ENCODE results near the gene MYO1E.

Gene MYO1E

GRCh38 chr15:59120937-59121336 lies 251.7 kb downstream of the MYO1E start:
- DNase-seq: no peak

GRCh38 chr15:59119625-59120024 lies 253.0 kb downstream of the MYO1E start:
- no peak for DNase-seq

- no peak for DNase-seq
These were observed 255.9 kb downstream of the MYO1E start for GRCh38 chr15:59116771-59117170.

- DNase-seq: no peak
These were observed 256.5 kb downstream of the MYO1E start for GRCh38 chr15:59116141-59116540.

GRCh38 chr15:59115047-59115446 lies 257.6 kb downstream of the MYO1E start:
- DNase-seq: no peak

GRCh38 chr15:59111251-59111650 lies 261.4 kb downstream of the MYO1E start:
- DNase-seq: no peak

- DNase-seq: no peak
These were observed 266.8 kb downstream of the MYO1E start for GRCh38 chr15:59105854-59106253.

GRCh38 chr15:59104912-59105732 lies 267.5 kb downstream of the MYO1E start, which contains the start of gene CCNB2:
TSS of gene CCNB2 (plus strand) at chr15:59105146. CDS start at chr15:59105269, 123 bp downstream.
- peak; percentile 87 to 93 for DNase-seq

- DNase-seq: no peak
These were observed 268.1 kb downstream of the MYO1E start for GRCh38 chr15:59104602-59104911.

GRCh38 chr15:59099162-59099685 lies 273.4 kb downstream of the MYO1E start:
- DNase-seq: no peak

GRCh38 chr15:59096429-59096828 lies 276.2 kb downstream of the MYO1E start:
- no peak for DNase-seq

GRCh38 chr15:59094077-59094476 lies 278.6 kb downstream of the MYO1E start:
- no peak for DNase-seq

- no peak for DNase-seq
These were observed 284.9 kb downstream of the MYO1E start for GRCh38 chr15:59087731-59088130.

All from CD4-positive, alpha-beta T cell treated with Interferon alpha-2 for 1 hour (primary cell).